GM12892 (cell line): ENCODE results near the gene DOCK1.

Source experiments
- DNase-seq: peaks from one replicate; pipeline ENCODE4 v3.0.0; 2011; ENCODE audit not compliant: insufficient read length
- FAIRE-seq: peaks from 2 replicates; lab custom pipeline; 2011; peaks lifted over from hg19 to GRCh38; lab: Jason Lieb, UNC
- POLR2A ChIP-seq: IDR thresholded peaks from 2 replicates; pipeline ENCODE4 v1.6.1; 2011; ENCODE audit warnings: low read depth, low read length, control low read depth
- POLR2AphosphoS5 ChIP-seq: IDR thresholded peaks from 2 replicates; pipeline ENCODE4 v1.6.1; 2011; ENCODE audit warnings: low read depth, low read length, control low read depth
- TAF1 ChIP-seq: IDR thresholded peaks from 2 replicates; pipeline ENCODE4 v1.6.1; 2011; ENCODE audit warnings: low read depth, mild to moderate bottlenecking, control low read depth, low read length, borderline replicate concordance

The DOCK1 gene

DNA sequence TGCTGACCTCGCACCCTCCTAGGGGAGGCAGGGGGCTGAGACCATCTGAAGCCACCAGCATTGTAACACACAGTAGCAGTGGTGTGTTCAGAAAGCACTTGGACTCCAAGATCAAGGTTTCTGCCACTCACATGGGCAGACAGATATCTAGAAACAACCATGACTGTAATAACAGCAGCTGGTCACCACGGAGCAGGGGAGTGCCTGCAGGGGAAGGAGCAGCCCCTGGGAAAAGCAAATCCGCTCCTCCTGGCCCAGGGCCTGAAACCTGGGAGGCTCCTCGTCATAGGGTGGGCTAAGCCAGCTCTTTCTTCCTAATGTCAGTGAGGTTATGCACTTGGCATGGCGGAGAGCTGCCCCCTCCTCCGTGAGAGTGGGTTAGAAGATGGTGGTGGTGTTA lies 409.6 kb downstream of the DOCK1 start:
- no peak for TF ChIP-seq POLR2AphosphoS5
- TF ChIP-seq POLR2A = no peak
- TF ChIP-seq TAF1 = no peak
- no peak for FAIRE-seq
- DNase-seq = no peak

DNA sequence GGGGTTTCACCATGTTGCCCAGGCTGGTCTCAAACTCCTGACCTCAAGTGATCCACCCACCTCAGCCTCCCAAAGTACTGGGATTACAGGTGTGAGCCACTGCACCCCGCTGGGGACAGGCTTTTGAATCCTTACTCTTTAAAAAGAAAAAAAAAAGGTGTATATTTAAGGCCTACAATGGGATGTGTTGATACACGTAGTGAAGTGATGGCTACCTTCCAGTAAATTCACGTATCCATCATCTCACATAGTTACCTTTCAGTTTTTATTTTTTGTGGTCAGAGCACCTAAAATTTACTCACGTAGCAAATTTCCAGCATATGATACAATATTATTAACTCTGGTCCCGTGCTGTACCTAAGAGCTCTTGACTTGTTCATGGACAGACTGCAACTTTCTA lies 410.7 kb downstream of the DOCK1 start:
- FAIRE-seq = no peak
- DNase-seq = no peak
- TF ChIP-seq TAF1 (no peak), POLR2A (no peak), POLR2AphosphoS5 (no peak)

DNA sequence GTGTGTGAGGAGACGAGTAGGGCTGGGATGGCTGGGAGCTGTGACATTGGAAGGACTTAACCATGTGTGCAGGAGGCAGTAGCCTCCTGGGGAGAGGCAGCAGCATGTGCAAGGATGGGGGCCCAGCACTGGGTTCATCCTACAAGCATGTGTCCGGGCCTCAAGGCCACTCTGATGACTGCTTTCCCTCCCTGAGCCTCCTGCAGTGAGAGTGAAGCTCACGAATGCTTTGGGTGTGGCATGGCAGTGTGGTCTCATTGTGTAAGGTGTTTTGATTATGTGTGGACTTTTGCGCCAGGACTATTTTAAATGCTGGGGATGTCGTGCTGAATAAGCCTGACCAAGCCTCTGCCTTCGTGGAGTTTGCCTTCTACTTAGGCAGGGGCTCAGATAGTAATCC lies 413.2 kb downstream of the DOCK1 start:
- no peak for DNase-seq
- no peak for FAIRE-seq

DNA sequence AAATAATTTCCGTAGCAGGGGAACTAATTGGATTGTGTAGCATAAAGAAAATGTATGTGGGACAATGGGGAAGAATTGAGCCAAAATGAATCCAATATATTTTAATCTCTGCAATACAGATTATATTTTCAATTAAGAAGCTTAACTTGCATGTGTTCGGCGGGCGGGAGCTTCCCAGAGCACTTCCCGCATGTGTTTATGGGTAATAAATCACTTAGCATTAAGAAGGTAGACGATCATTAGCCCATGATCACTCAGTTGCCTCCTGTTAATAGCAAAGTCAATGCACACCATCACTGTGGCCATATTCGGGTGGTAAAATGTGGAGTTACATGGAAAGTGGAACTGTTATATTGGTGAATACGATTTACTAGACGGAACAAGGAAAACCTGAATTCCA lies 414.0 kb downstream of the DOCK1 start:
- DNase-seq (no peak), FAIRE-seq (no peak)
- TF ChIP-seq POLR2AphosphoS5 (no peak), POLR2A (no peak), TAF1 (no peak)

More for the DNA sequence above, 413.2 kb downstream of the DOCK1 start:
- TF ChIP-seq POLR2AphosphoS5 (no peak), TAF1 (no peak), POLR2A (no peak)

DNA sequence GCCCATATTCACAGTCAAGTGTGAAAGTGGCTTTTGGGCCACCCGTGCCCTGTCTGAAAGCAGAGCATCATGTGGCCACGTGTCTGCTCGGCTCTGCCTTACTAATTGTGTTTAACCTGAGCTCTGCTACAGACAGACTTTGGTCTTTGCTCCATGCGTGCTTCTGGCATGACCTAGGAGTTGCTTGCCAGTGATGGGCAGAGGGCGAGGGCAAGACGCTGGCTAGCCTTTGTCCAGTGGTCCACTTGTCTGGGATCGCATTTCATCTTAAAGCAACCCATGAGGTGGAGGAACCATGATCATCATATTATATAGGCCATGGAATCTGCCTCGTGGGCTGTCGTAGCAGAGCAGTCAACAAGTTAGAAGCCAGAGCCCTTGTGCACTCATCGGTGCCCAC lies 414.5 kb downstream of the DOCK1 start:
- DNase-seq = no peak
- no peak for FAIRE-seq
- TF ChIP-seq POLR2A (no peak), POLR2AphosphoS5 (no peak), TAF1 (no peak)

DNA sequence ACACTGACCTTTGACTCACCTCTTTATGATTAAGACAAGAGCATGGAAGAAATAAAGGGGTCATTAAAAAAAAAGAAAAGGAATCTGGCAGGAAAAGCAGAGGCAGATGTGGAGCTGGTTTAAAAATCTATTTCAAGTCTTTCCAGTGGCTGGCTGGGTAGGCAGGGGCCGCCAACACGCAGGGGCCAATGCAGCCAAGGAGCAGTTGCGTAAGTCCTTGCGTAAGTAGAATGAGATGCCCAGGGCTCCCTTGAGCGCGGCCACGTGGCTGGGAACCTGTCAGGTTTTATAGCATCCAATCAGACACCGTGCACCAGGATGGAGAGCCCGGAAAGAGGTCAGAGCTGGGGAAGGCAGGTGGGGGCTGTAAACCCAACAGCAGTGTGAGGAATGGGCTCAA lies 414.9 kb downstream of the DOCK1 start:
- TF ChIP-seq TAF1 = no peak
- no peak for TF ChIP-seq POLR2A
- no peak for FAIRE-seq
- no peak for DNase-seq

DNA sequence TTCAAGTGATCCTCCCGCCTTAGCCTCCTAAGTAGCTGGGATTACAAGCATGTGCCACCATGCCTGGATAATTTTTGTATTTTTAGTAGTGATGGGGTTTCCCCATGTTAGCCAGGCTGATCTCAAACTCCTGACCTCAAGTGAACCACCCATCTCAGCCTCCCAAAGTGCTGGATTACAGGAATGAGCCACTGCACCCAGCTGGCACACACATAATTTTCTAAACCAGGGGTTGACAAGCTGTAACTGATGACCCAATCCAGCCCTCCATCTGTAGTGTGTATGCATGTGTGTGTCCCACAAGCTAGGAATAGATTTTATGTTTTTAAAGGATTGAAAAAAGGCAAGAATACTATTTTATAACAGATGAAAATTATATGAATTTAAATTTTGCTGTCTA lies 417.1 kb downstream of the DOCK1 start:
- DNase-seq = no peak
- FAIRE-seq = no peak
- TF ChIP-seq TAF1 (no peak), POLR2A (no peak), POLR2AphosphoS5 (no peak)

DNA sequence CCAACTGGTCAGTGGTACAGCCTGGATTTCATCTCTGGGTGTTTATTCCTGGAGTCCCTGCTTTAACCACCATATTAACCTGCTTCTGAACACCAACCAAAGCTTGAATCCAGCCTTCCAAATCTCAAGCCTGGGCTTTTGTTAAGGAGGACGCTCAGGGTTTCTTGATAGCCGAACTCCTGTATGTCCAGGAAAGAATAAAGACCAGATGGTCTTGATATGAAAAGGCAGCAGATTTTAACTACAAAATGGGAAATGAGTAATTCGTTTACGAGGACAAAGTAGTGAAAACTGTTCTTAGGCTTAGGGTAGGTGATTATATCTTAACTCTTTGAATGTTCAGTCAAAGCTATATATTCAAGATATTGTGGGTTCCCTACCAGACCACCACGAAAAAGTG lies 420.3 kb downstream of the DOCK1 start:
- DNase-seq = no peak
- TF ChIP-seq POLR2A (no peak), TAF1 (no peak), POLR2AphosphoS5 (no peak)
- FAIRE-seq = no peak

DNA sequence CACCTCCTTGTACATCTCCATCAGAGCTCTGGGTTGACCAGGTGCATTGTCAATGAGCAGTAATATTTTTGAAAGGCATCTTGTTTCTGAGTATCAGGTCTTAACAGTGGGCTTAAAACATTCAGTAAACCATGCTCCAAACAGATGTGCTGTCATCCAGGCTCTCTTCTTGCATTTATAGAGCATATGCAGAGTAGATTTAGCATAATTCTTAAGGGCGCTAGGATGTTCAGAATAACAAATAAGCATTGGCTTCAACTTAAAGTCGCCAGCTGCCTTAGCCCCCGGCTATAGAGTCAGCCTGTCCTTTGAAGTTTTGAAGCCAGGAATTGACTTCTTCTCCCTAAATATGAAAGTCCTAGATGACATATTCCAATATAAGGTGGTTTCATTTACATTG lies 421.7 kb downstream of the DOCK1 start:
- TF ChIP-seq TAF1 (no peak), POLR2AphosphoS5 (no peak), POLR2A (no peak)
- FAIRE-seq (no peak), DNase-seq (no peak)

DNA sequence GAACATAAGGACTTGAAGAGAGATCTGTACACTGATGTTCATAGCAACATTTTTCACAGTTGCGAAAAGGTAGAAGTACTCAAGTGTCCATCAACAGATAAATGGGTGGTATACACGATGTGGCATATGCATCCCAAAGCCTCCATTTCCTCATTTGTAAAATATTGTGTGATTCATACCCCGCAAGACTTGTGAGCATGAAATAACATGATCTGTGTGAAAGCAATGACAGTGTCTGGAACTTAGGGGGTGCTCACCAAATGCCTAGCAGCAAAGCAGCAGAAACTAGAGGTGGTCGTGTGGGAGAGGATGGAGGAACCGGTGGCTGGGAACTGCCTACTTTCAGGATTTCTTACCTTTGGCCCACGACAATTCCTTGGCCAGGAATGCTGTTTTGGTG lies 426.5 kb downstream of the DOCK1 start:
- FAIRE-seq (no peak), DNase-seq (no peak)
- TF ChIP-seq POLR2AphosphoS5 (no peak), TAF1 (no peak), POLR2A (no peak)

DNA sequence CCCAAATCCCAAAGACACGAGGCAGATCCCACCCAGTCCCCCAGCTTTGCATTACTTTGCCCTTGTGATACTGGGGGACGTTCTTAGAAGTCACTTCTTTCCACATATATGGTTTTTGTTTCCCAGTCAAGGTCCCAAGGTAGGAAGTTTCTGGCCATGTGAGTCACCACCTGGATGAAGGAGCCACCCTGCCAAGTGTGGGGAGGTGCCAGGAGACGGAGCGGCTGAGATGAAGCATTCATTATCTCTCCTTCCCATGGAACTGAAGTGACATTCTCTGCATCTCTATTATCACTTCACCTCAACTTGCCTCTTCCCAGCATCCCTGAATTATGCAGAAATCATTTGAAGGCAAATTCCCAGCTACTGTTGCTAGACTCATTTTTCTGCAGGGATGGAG lies 427.4 kb downstream of the DOCK1 start:
- no peak for FAIRE-seq
- DNase-seq = no peak
- TF ChIP-seq POLR2AphosphoS5 = no peak
- no peak for TF ChIP-seq TAF1
- TF ChIP-seq POLR2A = no peak

DNA sequence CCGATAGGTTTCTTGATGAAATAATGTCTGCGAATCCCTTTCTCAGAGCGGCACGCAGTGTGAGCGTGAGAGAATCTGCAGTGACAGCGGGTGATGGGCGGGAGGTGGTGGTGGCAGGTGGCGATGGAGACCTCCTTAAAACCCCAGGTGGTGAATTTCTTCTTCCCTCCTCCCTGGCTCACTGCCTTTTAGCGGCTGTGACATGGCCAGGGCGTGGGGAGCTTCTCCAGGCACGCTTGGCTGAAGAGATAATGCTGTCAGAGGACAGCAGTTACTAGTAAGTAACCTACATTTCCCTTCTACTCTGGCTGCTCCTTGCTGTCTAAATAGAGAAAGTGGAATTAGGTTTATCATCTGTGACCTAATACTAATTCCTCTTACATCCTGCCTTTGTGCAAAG lies 432.6 kb downstream of the DOCK1 start:
- FAIRE-seq (no peak), DNase-seq (no peak)
- no peak for TF ChIP-seq POLR2AphosphoS5
- TF ChIP-seq TAF1 = no peak
- no peak for TF ChIP-seq POLR2A

DNA sequence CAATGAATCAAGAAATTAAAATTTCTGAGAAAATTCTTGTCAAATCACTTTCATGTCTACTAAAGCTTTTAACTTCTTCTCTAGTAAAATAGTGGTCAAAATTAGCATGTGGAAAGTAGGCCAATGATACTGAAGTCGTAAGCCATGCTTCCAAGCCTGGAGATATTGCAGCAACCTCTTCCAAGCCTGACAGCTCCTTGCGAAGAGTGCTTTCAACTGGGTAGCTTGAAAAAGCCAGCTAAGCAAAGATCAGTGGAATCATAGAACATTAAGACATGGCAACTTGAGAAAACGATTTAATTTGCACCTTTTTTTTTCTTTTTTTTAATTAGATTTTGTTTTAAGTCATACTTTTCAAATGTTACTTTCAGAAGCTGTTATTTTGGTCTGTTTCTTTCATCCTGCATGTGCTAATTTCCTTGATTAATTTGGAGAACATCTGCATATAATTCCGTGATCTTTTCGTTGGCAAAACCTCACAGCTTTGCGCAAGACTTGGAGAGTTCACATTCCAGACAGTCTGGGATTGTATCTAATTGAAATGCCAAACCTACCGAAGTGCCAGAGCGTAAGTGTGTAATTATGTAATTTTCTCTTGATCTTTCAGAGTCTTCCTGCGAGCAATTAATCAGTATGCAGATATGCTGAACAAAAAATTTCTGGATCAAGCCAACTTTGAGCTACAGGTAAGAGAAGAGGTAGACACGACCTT lies 433.3 kb downstream of the DOCK1 start:
- DNase-seq = no peak
- TF ChIP-seq POLR2AphosphoS5 (no peak), TAF1 (no peak), POLR2A (no peak)
- no peak for FAIRE-seq
